GM19023 (cell line): ENCODE measurements around the gene GIGYF2.
"Not testable (repeated sequence)": the region's sequence is repeated elsewhere in the genome, so short reads cannot be mapped to it uniquely, and the experiment has no call there.

ENCODE experiments used
- ATAC-seq: cut with Tn5 transposase; IDR thresholded peaks from one replicate; pipeline ENCODE4 v1.9.1; 2021; ENCODE audit warnings: mild to moderate bottlenecking, moderate library complexity; ENCODE audit not compliant: unreplicated experiment

The GIGYF2 gene

DNA sequence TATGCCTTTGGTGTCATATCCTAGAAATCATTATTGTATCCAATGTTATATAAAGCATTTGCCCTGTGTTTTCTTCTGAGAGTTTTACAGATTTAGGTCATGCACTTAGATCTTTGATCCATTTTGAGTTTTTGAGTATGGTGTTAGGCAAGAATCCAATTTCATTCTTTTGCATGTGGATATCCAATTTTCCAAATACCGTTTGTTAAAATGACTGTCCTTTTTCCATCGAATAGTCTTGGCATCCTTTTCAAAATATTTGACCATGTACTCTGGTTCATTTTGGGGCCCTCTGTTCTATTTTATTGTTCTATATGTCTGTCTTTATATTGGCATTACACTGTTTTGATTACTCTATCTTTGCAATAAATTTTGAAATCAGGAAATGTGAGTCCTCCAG is 103.0 kb downstream of the GIGYF2 start:
- no peak for ATAC-seq

DNA sequence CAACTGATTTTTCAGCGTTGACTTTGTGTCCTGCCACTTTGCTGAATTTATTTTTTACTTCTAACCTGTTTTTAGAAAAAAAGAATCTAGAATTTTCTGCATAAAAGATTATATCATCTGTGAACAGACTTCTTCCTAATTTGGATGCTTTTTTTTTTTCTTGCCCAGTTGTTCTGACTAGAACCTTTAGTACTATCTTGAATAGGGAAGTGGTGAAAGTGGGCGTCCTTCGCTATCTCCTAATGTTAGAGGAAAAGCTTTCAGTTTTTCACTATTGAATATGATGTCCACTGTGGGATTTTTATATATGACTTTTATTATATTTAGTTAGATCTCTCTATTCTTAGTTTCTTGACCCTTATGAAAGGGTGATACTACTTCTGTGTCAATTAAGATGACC is 105.0 kb downstream of the GIGYF2 start:
- no peak for ATAC-seq

DNA sequence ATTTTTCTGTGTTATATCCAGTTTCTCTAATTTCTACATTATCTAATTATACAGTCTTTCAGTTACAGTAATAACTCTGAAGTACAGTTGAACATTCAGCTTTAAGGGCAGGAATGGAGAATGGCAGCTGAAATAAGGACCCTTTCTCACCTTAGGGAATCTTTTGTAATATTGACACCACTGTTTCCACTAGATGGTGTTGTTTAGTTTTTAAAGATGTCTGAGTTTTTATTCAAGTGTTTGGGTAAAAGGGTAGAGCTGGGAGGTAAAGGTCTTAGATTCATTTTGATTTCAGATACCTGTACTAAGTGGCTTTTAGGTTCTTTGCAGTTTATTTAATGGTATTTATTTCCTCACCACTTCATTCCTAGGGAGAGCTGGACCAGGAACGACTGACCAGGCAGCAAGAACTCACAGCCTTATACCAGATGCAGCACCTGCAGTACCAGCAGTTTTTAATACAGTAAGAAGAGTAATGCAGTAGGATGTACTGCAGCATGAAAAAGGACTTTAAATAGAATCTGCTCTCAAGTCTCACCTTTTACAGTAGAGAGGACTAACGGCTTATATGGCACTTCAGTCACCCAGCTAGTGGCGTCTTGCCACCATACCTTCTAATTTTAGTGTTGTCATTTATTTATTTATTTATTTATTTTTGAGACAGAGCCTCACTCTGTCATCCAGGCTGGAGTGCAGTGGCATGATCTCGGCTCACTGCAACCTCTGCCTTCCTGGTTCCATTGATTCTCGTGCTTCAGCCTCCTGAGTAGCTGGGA is 112.4 kb downstream of the GIGYF2 start:
- ATAC-seq = no peak

DNA sequence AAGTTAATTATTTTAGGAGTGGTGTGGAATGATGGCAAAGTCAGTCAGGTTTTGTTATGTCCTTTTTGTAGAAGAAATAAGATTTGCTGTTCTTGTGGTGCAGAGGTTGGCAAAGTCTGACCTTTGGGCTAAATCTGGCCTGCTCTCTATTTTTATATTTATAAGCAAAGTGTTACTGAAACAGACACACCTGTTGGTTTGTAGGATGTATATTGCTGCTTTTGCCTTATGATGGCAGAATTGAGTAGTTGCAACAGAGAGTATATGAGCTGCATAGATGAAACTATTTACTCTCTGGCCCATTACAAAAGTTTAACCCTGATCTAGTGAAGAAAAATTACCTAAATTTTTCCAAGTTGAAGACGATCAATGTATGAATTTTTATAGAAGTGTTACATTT is 113.3 kb downstream of the GIGYF2 start:
- no peak for ATAC-seq

DNA sequence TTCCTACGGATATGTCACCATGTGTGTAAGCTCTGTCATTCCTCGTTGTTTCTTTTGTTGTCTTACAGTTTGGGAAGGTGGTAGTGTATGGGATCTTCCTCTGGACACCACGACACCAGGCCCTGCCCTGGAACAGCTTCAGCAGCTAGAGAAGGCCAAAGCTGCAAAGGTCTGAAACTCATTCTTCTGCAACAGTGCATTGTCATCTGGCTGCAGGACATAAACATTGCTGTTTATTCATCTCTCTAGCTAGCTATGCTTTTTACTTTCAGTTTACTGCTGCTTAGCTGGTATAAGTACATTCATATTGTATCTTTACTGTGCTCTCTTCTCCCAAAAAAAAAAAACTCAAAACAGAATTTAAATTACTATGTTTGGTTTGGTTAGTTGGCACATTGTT is 118.4 kb downstream of the GIGYF2 start:
- ATAC-seq = no peak

DNA sequence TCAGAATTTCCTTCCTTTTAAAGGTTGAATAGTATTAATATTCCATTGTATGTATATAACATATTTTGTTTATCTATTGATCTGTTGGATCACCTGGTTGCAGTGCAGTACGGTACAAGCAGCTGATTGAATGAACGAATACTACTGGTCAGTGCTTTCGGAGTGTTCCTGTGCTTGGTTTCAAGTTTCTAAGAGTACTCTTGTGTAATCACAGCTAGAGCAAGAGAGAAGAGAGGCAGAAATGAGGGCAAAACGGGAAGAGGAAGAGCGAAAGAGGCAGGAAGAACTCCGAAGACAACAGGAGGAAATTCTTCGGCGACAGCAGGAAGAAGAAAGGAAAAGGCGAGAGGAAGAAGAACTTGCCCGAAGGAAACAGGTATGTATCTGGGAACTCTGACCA is 119.5 kb downstream of the GIGYF2 start:
- no peak for ATAC-seq

DNA sequence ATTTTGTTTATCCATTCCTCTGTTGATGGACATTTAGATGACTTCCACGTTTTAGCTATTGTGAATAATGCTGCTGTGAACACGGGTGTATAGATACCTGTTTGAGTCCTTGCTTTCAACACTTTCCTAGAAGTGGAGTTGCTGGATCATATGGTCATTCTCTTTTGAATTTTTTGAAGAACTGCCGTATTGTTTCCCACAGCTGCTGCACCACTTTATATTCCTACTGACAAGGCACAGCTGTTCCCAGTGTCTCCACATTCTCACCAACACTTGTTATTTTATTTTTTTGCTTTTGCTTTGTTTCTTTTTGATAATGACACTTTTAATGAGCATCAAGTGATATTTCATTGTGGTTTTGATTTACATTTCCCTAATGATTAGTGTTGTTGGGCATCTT is 120.6 kb downstream of the GIGYF2 start:
- ATAC-seq = no peak

DNA sequence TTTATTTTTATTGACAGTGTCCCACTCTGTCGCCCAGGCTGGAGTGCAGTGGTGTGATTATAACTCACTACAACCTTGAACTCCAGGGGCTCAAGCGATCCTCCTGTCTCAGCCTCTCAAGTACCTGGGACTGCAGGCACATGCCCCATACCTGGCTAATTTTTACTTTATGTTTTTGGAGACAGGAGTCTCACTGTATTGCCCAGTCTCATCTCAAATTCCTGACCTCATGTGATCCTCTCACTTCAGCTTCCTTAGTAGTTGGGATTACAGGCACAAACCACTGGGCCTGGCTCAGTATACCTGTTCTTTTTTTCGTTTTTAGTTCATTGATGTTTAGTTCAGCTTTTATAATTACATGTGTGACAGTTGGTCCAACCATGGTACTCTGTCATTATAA is 132.9 kb downstream of the GIGYF2 start:
- no peak for ATAC-seq

DNA sequence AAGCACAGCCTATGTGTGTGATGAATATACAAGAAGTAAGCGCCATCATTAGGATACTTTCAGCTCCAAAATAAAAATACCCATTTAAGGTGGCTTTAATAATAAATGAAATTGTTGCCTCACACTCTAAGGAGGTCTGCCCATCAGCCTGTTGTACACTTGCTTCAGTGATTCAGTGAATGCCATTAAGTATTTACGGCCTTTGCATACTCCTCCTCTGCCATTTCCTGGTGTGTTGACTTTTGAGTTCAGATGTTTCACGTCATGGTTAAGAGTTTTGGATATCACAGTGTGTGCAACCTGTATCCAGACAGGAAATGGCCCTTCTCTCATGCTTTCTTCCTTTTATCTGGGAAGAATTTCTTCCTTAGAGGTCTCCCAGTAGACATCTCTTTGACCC is 134.4 kb downstream of the GIGYF2 start:
- no peak for ATAC-seq

DNA sequence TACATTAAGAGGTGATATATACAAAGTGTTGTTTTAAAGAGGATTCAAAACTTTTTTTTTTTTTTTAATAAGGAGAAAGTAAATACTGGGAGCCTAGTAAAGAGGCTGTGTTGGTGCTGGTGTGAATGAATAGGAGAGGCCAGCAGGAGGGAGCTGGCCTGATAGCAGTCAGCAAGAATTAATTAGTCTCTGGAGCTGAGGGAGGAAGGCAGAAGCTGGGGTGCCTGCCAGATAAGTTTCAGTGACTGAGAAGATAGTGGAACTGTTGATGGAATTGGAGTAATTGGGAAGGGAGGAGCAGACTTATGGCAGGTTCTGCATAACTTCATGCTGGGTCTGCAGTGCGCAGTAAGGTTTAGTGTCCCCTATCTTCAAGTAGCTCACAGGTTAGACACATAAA is 136.7 kb downstream of the GIGYF2 start:
- ATAC-seq = no peak

DNA sequence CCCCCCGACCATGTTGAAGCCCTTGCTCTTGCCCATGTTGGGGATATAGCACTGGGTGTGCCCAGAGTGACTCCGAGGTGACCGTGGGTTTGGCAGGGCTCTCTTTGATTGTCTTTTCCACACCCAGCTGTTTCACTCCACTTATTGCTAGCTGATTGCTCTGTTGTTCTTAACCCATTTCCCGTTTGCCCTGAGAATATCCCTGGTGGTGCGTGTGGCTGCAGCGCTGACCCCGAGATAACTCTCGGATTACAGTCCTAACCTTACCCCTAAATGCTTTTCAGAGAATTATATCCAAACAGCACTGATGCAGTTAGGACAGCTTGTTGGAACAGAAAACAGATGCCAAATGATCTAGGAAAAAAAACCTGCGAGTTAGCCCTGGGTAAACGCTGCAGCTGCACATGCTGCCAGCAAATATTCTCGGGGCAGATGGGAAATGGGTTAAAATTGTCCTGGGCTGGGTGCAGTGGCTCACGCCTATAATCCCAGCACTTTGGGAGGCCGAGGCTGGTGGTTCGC is 138.6 kb downstream of the GIGYF2 start:
- ATAC-seq = no peak

DNA sequence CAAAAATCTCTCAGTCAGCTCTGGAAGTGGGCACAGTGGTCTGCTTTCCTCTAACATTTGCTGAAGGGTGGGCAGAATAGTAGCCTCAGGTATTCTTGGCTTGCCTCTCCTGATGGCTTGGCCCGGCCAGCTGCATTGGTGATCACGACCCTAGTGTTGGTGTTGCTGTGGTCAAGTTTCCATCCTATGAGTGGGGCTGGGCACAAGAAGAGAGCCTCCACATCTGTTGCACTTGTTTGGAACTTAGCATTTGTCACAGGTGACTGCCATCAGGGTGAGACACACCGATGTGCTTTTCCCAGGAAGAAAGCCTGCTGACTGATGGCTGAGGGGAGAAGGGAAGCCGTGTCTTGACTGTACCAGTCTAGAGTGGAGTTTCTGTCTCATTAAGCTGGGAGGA is 139.8 kb downstream of the GIGYF2 start:
- no peak for ATAC-seq

DNA sequence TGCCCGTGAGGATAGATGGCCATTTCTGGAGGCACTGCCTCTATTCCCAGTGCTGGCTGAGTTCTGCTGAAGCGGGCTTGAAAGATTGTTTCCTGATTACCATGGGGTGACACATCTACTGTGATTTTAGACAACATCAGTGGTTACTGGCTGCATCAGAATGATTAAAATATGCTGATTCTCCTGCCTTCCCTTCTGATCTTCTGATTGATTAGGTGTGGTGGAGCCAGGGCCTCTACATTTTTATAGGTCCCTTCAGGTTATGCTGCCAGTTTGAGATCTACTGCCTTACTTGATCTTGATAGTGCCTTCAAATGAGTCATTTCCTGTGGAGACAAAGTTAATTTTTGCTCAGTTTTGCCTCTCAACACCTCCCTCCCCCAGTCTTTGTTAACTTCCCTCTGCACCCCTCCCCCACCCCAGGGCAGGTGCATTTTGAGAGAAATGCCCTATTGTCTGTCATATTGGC is 141.3 kb downstream of the GIGYF2 start:
- no peak for ATAC-seq

DNA sequence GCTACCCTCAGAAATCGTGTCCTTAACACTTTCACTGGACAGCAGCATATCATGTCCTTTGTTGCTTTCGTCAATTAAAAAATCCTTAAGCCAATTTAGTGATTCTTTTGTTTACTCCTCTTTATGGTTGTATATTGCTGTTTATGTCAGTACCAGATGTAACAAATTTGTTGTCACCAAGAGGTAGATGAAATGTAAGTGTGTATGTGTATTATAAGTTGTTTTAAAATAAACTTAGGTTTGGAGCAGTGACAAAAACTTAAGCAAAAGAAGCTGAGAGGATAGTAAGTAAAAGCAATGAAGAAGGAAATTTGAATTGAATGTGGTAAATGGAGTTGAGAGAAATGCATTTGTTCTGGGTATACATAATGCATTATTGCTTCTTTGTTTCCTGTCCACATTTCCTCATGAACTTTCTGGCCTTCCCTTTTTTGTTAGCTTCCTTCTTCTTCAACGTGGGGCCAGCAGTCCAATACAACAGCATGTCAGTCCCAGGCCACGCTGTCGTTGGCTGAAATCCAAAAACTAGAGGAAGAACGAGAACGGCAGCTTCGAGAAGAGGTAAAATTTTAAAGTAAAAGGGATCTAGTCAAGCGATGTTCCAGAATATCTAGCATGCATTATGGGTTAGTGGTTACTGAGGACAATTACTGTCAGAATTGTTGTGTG is 142.4 kb downstream of the GIGYF2 start:
- no peak for ATAC-seq

DNA sequence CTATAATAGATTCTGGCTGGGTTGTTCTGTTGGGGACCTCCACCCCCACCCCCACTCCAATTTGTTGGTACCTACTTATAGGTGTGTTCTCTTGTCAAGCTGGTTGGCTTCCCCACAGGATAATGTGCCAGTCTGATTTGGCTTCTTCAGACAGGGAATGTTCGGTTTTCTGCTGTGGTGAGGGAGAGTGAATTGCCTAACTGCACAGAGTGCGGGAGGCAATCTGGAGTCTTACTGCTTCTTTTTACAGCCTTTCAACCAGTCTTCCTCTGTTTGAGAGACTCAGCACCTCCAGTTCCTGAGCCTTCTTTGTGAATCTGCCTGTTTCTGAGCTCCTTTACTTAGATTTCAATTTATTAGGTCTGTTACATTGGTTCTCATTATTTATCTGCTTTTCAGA is 145.6 kb downstream of the GIGYF2 start:
- no peak for ATAC-seq

DNA sequence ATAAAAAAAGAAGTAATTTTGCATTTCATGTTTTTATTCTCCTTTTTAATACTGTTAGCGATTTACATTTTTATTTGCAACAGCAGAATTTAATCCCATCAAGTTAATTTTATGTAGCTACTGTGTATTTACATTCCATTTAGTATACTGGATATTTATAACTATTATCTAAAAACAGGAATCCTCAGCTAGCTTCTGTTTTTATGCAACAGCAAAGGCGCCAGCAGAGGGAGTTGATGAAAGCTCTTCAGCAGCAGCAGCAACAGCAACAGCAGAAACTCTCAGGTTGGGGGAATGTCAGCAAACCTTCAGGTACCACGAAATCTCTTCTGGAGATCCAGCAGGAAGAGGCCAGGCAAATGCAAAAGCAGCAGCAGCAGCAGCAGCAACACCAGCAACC is 146.7 kb downstream of the GIGYF2 start:
- ATAC-seq = no peak

DNA sequence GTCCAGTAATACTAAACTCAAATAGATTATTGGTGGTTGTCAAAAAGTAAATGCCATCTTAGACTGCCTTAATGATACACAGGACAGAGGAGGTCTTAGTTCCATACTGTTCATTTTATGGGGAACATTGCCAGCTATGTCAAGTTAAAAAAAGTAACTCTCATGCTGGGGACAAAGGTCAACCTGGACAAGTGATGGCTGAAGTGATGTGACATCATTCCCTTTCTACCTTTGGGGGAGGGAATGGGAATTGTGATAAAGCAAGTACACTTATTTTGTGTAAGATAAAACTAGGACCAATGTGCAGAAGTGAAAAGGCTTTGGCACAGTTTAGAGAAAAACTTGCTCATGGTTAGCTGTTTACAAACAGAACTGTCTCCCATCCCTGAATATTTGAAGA is 148.9 kb downstream of the GIGYF2 start:
- ATAC-seq = no peak

DNA sequence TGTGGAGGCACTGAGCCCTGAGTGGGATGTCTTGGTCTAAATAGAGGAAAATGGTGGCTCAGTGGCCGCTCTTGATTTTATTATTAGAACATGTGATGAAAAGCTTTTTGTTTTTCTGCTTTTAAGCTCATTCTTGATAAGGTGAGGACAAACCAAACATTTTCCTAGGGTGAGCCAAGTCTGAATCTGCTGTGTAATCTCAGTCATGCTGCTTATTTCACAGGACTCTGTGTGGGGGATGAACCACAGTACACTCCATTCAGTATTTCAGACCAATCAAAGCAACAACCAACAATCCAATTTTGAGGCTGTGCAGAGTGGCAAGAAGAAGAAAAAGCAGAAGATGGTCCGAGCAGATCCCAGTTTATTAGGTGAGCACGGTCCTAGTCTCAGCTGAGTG is 152.9 kb downstream of the GIGYF2 start:
- no peak for ATAC-seq

DNA sequence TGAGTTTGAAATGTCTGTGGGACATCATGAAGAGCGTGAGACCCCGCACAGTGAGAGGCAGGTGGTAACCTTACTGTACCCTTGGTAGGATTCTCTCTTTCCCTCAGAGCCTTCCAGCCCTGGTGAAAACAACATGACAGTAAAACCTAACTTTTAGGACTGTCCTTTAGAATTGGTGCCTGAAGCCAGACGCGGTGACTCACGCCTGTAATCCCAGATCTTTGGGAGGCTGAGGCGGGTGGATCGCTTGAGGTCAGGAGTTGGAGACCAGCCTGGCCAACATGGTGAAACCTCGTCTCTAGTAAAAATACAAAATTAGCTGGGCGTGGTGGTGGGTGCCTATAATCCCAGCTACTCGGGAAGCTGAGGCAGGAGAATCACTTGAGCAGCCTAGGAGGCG is 154.9 kb downstream of the GIGYF2 start:
- ATAC-seq = not testable (repeated sequence)

DNA sequence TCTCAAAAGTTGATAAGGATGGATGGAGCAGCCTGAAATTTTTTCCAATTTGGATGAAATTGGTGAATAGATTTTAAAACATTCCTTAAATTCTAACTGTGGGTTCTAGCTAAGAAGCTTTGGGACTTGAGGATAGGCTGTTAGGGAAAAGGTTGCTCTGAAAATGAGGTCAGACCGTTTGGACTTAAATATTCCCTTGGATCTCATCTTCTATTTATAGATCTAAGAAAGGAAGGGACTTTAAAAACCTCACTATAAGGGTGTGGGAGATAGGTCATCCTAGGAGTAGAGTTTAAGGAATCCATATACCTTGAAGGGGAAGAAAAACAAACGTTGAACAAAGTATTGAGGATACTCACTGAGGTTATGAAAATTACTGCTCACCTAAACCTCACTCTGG is 155.5 kb downstream of the GIGYF2 start:
- ATAC-seq = no peak

DNA sequence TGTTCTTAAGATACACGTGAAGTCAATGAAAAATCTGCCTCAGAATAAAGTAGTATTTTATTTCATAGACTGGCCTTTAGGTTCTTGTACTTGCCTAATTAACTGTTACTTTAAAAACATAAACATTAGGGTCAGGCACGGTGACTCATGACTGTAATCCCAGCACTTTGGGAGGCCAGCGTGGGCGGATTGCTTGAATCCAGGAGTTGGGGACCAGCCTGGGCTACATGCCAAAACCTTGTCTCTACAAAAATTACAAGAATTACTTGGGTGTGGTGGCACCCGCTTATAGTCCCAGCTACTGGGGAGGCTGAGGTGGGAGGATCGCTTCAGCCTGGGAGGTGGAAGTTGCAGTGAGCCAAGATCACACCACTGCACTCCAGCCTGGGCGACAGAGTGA is 157.0 kb downstream of the GIGYF2 start:
- ATAC-seq = no peak

DNA sequence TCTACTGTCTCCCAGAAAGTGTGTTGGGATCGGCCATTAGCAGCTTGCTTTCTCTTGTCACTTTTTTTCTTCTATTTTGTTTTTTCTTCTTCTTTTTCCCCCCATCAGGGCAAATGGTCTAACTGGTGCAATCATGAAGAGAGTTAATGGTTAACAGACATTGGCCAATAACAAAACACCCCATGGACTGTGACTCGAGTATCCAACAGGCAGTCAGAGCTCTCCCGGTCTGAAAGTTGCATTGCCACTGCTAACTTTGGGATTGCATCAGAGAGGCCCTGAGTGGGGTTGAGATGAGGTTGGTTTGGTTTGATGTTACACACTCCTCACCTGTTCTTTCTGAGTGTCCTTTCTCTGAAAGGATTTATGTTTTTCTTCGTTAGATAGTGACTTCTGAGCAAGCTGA is 160.0 kb downstream of the GIGYF2 start:
- no peak for ATAC-seq
